Ovary (tissue), 9 donors: Measurements from ENCODE around the gene COA6. TPM values are rescaled to one million over a fixed set of nuclear protein-coding genes. Genes with fewer than 3 reads are reported as not detected.
"Not testable (repeated sequence)": the region's sequence is repeated elsewhere in the genome, so short reads cannot be mapped to it uniquely, and the experiment has no call there.

ENCODE experiments used
- DNase-seq, 5 donors: peaks; one replicate each; pipeline ENCODE4 v3.0.0-alpha.2; 2019 to 2020
- H3K27ac ChIP-seq, 2 donors: fragments of 200-600 bp; one replicate each; pipeline versions ENCODE4 v1.5.1 to v1.8.0; 2019 to 2022
- H3K27me3 ChIP-seq: fragments of 200-600 bp; one replicate; pipeline ENCODE4 v1.8.0; 2022
- H3K36me3 ChIP-seq: fragments of 200-600 bp; sonication (generic); one replicate; pipeline ENCODE4 v1.5.1; 2019
- H3K4me1 ChIP-seq: one replicate; pipeline ENCODE4 v1.8.1; 2013; ENCODE audit warnings: mild to moderate bottlenecking, moderate library complexity; ENCODE audit not compliant: insufficient read depth
- H3K4me3 ChIP-seq: fragments of 200-600 bp; sonication (generic); one replicate; pipeline ENCODE4 v1.5.1; 2017
- H3K9me3 ChIP-seq, 2 donors: fragments of 200-600 bp in 1 of 2; sonication (generic) in 1 of 2; one replicate each; pipeline versions ENCODE4 v1.5.1 to v1.8.1; 2013 to 2019; ENCODE audit warnings: mild to moderate bottlenecking in 1 of 2, moderate library complexity in 1 of 2
- CTCF ChIP-seq, 3 donors: fragments of 450-650 bp in 2 of 3; fragments of 200-600 bp in 1 of 3; IDR thresholded peaks; one replicate each; pipeline versions ENCODE4 v1.5.1 to v1.8.0; 2016 to 2022; ENCODE audit warnings: antibody characterized with exemption in 3 of 3, mild to moderate bottlenecking in 1 of 3
- EP300 ChIP-seq: sonication (generic); formaldehyde crosslinking; IDR thresholded peaks from one replicate; pipeline ENCODE4 v1.6.1; 2017; ENCODE audit warnings: antibody characterized with exemption
- POLR2A ChIP-seq: fragments of 450-650 bp; IDR thresholded peaks from one replicate; pipeline ENCODE4 v1.6.1; 2017; ENCODE audit warnings: antibody characterized with exemption, mild to moderate bottlenecking, moderate library complexity
- WGBS, 3 donors: extraction: QIAGEN DNeasy Blood & Tissue Kit in 1 of 3; methylation state at CpG; one replicate each; pipeline versions ENCODE4 v1.1.5 to v1.1.7; 2013 to 2017; 5-methylcytosine and 5-hydroxymethylcytosine counted together
- intact Hi-C, 4 donors: fragments of 100-400 bp; cut with DNase I; formaldehyde crosslinking; loops; one replicate each; pipeline versions ENCODE4 v1.11.0 to v1.15.1; 2022 to 2023
- polyA plus RNA-seq, 2 donors: library from polyadenylated mRNA; stranded (reverse); fragments of 200-250 nt in 1 of 2; fragments of 350-450 nt in 1 of 2; fragmentation: Illumina TruSeq in 1 of 2; extraction: RNeasy Lipid Tissue Mini Kit (QIAGEN cat#74804) in 1 of 2; gene quantifications; one replicate each; pipeline ENCODE4 v1.2.3, GENCODE V29; 2013 to 2014
- total RNA-seq, 7 donors: library from RNA; depleted of rRNA in 2 of 7; stranded (reverse); fragments of >200 nt in 2 of 7; fragmentation: NEBNext Ultra II Directional in 3 of 7; extraction: Animal tissue kit (Norgen Biotek cat#: 25700) in 3 of 7; gene quantifications; one replicate each; pipeline versions ENCODE4 v1.1.0 to v1.2.4, GENCODE V29; 2016 to 2023
- donor health status: DM: no; HTN: no; CAD: no; lungs with moderate emphysema.
- donor health status: DM: no; HTN: no; CAD: no.
- donor health status: Bipolar disorder and iron deficiency.
- donor health status: DM: yes; HTN: yes; CAD: no.
- donor health status: DM: no; HTN: no; CAD: no.
- donor health status: DM: yes; HTN: yes; CAD: no.

Gene COA6
- total and polyA plus RNA-seq, 9 donors: 12.8 to 28.3 (median 17.6) TPM

GRCh38 chr1:234345237-234345636 is 28.0 kb upstream of the COA6 start:
- no peak overlapping the region for H3K4me3 ChIP-seq
- TF ChIP-seq POLR2A (no peak), EP300 (no peak), CTCF (IDR thresholded peaks at IDR 0.05) (no peak)
- no peaks in the 10 kb centered on the region for H3K4me1 ChIP-seq
- H3K27me3 ChIP-seq: no peaks in the 10 kb centered on the region
- no peak for DNase-seq
- H3K27ac ChIP-seq: no peak overlapping the region
- H3K9me3 ChIP-seq: no peaks in the 10 kb centered on the region
- no peaks in the 10 kb centered on the region for H3K36me3 ChIP-seq
- WGBS, 3 donors: 90 to 100% (median 95%) methylated on average over 1 of the region's 1 CpG
- intact Hi-C loops: no loop called here

- Histone ChIP-seq H3K27me3 (no peaks in the 10 kb centered on the region), H3K36me3 (no peaks in the 10 kb centered on the region), H3K4me3 (no peak overlapping the region), H3K9me3 (no peaks in the 10 kb centered on the region), H3K27ac (no peak overlapping the region), H3K4me1 (no peaks in the 10 kb centered on the region)
- intact Hi-C loops: no loop called here
- TF ChIP-seq EP300: no peak
- TF ChIP-seq POLR2A: no peak
- TF ChIP-seq CTCF (IDR thresholded peaks at IDR 0.05): no peak
- DNase-seq: no peak
- WGBS, 3 donors: 58 to 69% (median 62%) methylated on average over 4 of the region's 4 CpGs
These were observed 24.3 kb upstream of the COA6 start for GRCh38 chr1:234348964-234349363.

GRCh38 chr1:234355782-234356510 is 17.3 kb upstream of the COA6 start:
- intact Hi-C loops: no loop called here
- Histone ChIP-seq H3K4me3 (no peak overlapping the region), H3K4me1 (no peaks in the 10 kb centered on the region), H3K9me3 (no peaks in the 10 kb centered on the region), H3K27me3 (no peaks in the 10 kb centered on the region), H3K36me3 (no peaks in the 10 kb centered on the region), H3K27ac (no peak overlapping the region)
- no peak for DNase-seq
- WGBS, 3 donors: 74 to 85% (median 78%) methylated on average over 3 of the region's 3 CpGs
- no peak for TF ChIP-seq POLR2A

GRCh38 chr1:234356615-234357269 is 16.5 kb upstream of the COA6 start:
- H3K4me1 ChIP-seq, H3K36me3 ChIP-seq, H3K27ac ChIP-seq, H3K9me3 ChIP-seq, intact Hi-C loops, H3K27me3 ChIP-seq: not testable (repeated sequence)
- WGBS, 3 donors: 54 to 62% (median 58%) methylated on average over 35 of the region's 35 CpGs
- H3K4me3 ChIP-seq: peak overlapping the region; percentile 11
- peak in 3 of 5 donors; percentile 15 to 54 (median 37) for DNase-seq

- no peak overlapping the region for H3K27ac ChIP-seq
- intact Hi-C loops: no loop called here
- no peaks in the 10 kb centered on the region for H3K9me3 ChIP-seq
- no peak for TF ChIP-seq POLR2A
- TF ChIP-seq EP300: no peak
- no peak for TF ChIP-seq CTCF (IDR thresholded peaks at IDR 0.05)
- no peak for DNase-seq
- H3K4me3 ChIP-seq: no peak overlapping the region
- H3K27me3 ChIP-seq: no peaks in the 10 kb centered on the region
- H3K36me3 ChIP-seq: no peaks in the 10 kb centered on the region
- H3K4me1 ChIP-seq: no peaks in the 10 kb centered on the region
These were observed 15.4 kb upstream of the COA6 start for GRCh38 chr1:234357831-234358230.
